GM19238 (cell line): ENCODE results near the gene IL1A.

ENCODE experiments used
- DNase-seq: peaks from one replicate; pipeline ENCODE4 v3.0.0; 2011; ENCODE audit warnings: low spot score; ENCODE audit not compliant: insufficient read length

Gene IL1A

DNA sequence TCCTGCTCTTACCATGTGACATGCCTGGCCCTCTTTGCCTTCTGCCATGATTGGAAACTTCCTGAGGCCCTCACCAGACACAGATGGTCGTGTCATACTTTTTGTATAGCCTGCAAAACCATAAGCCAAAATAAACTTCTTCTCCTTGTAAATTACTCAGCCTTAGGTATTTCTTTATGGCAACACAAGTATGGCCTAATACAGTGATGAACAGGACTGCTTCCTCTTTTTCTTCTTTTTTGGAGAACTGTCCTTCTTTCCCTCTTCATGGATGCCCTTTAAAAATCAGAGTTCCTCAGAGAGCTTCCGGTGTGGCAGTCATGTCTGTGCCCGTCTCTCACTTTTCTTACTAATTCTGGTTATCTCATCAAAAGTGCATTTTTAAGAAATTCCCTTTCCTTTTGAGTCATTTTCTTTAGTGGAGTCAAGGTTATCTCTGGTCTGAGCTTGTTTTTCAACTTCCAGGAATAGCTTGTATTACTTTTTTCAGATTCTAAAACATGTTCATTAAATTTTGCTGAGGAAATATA, 9.2 kb upstream of the IL1A start:
- DNase-seq, result no peak

DNA sequence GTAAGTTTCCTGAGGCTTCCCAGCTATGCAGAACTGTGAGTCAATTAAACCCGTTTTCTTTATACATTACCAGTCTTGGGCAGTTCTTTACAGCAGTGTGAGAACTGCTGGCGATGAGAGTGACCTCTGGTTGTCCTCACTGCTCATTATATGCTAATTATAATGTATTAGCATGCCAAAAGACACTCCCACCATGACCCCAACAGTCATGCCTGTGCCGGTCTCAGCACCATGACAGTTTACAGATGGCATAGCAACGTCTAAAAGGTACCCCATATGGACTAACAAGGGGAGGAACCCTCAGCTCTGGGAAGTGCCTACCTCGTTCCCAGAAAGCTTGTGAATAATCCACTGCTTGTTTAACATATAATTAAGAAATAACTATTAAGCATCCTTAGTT, 8.1 kb upstream of the IL1A start:
- no peak for DNase-seq

DNA sequence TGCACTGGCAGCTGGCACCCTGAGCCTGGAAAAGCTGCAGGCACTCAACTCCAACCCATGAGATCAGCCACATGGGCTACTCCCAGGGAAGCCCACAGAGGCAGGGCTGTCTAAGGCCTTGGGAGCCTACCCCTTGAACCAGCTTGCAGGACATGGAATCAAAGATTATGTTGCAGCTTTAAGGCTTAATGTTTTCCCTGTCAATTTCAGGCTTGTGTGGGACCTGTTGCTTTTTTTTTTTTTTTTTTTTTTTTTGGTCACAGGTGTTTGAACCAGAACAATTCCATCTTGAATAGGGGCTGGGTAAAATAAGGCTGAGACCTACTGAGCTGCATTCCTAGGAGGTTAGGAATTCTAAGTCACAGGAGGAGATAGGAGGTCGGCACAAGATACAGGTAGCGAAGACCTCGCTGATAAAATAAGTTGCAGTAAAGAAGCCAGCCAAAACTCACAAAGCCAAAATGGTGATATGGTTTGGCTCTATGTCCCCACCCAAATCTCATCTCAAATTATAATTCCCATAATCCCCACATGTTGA, 7.5 kb upstream of the IL1A start:
- no peak for DNase-seq

DNA sequence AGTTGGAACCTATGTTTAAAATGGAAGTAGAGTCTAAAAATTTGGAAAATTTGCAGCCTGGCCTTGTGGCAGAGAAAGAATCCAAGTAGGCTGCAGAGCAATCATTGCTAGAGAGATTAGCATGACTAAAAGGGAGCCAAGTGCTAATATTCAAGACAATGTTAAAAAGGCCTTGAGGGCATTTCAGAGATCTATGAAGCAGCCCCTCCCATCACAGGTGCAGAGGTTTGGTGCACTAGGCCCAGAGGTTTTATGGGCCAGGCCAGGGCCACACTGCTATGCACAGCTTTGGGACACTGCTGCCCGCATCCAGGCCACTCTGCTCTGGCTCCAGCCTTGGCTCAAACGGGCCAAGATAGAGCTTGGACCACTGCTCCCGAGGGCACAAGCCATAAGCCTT, 6.7 kb upstream of the IL1A start:
- DNase-seq, result no peak

DNA sequence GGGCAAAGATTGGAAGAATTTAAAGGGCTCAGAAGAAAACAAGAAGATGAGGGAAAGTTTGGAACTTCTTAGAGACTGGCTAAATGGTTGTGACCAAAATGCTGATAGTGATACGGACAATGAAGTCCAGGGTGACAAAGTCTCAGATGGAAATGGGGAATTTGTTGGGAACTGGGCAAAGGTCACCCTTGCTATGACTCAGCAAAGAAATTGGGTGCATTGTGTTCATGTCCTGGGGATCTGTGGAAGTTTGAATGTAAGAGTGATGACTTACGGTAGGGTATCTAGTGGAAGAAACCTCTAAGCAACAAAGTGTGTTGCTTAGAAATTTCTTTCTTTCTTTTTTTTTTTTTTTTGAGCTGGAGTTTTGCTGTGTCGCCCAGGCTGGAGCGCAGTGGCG, 6.0 kb upstream of the IL1A start:
- DNase-seq, result no peak

DNA sequence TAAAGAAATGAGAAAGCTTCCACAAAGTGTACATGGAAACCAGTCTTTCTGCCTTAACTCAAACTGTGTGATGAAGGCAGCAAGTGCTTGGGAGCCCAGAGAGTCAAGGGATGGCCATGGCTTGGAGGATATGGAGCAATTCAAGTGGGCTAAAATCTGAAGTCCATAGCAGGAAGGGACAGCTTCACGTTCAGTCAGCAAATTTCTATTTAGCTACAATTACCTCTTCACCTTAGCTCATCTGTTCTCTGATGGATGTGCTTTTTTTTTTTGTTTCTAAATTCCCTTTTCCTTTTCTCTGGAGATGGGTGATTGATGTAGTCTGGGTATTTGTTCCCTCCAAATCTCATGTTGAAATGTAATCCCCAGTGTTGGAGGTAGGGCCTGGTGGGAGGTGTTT, 4.9 kb upstream of the IL1A start:
- no peak for DNase-seq

DNA sequence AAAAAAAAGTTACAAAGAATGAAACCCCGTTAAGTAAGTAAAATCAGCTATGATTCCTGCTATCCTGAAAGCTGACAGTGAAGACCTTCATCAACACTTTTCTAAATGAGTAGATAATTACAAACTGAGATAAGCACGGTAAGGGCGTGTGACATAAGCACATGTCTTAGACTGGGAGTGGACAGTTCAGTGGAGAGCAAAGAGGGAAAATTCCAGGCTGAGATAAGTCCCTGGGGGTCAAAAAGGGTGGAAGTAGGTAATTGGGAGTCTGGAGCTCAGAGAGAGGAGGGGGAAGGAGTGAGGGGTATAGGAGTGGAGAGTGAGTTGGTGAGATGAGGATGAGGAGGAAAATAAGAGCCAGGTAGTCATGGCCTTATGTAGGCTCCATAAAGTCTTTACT, 4.4 kb upstream of the IL1A start:
- DNase-seq, result no peak

DNA sequence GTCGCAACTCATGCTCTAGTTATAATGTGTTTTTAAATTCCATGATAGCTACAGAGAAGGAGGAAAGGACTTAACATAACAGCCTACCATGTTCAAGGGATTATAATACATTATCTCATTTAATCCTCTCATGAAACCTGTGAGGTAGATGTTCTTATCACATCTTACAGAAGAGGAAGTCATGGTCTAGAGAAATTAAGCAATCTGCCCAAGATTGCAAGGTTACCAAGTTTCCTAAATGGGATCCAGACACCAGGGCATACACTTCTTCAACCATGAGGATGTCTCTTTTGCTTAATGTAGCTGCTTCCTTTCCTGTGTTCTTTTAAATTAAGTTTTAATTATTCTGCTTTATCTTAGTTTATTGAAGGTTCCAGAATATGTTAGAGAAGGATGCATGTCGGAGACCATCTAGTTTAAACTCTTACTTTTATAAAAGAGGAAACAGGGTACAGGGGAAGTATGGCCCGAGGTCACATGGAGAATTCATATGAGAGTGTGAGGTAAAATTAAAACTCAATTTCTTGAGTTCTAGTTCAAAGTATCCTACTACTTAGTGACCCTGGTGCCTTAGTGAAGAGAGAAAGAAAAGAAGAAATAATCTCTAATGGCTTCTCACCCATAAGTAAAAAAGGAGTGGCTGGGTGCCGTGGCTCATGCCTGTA, 3.6 kb upstream of the IL1A start:
- DNase-seq, result no peak

DNA sequence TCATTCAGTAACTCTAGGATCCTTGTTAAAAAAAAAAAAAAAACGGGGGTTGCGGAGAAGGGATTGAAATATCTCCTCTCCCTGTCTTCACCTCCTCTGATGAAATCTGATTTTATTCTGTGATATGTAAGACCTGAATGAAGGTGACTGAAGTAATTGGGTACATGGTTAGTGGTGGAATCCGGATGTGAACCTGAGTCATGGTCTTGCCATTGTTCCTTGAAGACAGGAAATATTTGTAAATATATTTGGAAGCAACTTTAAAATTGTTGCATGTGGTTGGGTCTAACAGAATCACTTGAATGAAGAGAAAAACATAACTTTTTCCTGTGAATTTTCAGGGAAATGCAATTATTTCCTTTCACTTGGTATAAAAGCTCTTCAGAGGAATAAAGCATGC, 3.0 kb upstream of the IL1A start:
- DNase-seq, result no peak

DNA sequence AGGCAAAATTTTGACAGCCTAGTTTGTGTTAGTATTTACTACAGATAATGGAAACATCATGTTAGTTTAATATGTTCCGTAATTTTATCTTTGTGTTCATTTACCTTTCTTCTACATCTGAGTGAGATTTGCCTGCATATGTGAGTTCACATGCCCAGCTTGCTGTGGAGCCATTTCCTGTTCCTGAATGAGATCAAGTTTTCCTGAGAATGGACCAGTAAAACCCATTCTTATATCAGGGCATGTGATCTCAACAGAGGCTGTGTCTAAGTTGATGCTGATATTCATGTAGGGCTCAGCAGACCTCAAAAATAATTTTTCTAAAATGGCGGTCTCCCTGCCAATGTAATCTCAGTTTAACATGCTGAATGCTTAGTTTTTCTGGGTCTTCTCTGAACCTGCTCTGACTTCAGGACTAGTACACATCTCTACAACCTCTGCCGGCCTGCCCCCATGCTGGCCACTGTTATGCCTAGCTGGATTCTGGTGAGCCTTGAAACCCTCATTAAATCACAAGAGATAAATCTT, 1.0 kb downstream of the IL1A start:
- no peak for DNase-seq

DNA sequence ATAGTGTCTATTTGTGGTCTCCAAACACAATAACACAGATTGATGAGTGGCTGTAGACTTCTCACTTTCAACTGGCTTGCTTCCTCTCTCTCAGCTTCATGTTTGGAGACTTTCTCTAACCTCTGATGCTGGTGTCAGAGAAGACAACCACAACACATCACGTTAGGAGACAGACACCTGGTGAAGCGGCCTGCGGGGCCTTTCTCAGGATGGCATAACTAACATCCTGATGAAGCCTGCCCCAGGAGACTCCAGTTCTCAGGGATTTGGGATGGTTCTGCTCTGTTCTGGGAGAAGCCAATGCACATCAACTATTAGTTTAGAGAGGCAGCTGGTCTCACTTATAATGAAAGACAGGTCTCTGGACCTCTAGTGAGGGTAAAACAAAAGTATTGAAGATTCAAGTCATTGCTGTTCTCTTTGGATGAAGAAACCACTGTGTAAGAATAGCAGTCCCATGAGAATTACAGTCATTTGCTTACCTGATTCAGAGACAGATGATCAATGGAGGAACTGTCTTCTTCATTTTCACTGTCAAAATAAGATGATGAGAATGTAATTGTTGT, 2.0 kb downstream of the IL1A start:
- DNase-seq, result no peak

DNA sequence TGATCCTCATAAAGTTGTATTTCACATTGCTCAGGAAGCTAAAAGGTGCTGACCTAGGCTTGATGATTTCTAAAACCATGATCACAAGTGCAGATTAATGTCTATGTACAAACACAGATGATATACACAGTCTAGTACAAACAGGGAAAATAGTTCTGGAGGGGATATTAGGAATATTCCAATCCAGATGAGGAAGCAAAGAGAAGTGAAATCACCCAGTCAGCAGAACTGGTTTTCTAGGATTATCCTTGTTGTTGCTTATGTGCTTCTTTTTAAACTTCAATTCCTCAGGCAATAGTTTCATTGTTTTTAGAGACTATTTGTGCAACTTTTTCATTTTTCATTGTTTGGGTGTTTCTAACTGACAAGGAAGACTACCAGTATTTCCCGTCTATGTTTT, 4.7 kb downstream of the IL1A start:
- DNase-seq, result no peak

DNA sequence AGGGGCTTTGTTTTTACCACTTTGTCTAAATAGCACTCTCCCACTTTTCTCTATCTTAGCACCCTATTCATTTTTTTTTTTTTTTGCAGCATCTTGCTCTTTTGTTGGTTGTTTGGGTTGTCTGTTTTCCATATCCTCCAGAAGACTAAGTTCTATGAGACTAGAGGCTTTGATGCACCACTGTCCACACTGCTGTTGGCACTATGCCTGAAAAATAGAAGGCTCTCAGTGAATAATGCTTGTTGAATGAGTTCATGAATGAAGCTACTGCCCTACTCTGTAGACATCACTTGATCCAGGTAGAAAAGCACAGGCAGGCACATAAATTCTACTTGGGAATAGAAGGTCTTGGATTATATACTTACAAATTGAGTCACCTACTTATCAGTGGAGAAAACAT, 7.3 kb downstream of the IL1A start:
- no peak for DNase-seq

DNA sequence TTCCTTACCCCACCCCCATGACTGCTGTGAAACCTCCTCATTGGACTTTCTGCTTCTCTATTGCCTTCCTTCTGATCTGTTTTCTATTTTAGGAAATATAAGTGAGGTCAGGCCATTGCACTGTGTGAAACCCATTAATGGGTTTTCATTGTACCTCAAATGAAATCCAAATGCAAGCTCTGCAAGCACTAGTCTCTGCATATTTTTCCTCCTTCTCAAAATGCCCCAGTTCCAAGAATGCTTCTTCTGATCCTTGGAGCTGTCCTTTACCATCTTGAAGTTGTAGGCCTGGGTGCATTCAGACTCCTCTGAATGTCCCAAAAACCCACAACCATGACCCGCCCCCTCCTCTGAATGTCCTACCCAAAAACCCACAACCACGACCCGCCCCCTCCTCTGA, 8.2 kb downstream of the IL1A start:
- no peak for DNase-seq

DNA sequence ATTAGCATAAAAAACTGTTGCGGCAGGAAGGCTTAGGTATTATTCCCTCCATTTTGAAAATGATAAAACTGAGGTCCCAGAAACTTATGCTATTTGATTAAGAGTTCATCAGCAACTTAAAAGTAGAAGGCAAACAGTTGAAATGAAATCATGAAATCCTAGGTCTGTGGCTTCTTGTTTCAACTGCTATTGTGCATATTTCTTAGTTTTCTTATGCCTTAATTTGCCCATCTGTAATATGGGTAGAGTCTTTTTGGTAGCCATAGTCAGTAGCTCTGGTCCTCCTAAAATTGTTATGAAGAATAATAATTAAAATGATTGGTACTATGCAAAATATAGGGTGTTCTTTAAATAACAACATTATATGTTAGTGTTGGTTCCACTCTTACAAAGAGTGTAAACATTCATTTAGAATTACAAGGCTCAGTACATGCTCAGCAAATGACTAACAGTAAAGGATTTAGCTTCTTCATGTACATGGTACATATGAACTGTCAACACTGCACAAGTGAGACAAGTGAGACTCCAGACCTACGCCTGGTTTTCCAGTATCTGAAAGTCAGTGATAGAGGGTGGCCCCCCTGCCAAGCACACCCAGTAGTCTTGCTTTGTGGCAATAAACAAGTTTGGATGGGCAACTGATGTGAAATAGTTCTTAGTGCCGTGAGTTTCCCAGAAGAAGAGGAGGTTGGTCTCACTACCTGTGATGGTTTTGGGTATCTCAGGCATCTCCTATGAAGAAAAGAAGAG, 9.6 kb downstream of the IL1A start:
- DNase-seq, result no peak

DNA sequence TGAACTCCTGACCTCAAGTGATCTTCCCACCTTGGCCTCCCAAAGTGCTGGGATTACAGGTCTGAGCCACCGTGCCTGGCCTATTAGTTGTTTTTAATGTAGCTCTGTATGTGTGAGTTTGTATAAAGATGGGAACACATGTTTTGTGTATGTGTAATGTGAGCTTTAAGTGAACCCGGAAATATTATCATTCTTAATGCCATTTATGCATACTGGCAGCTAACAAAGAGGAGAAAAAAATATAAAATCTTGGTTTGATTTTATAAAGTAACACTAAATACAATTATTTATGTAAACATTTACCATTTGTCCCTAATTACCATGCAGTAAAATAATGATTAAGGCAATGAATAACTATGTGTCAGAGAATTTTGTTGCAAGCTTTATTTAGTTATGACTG, 10.7 kb downstream of the IL1A start:
- no peak for DNase-seq

DNA sequence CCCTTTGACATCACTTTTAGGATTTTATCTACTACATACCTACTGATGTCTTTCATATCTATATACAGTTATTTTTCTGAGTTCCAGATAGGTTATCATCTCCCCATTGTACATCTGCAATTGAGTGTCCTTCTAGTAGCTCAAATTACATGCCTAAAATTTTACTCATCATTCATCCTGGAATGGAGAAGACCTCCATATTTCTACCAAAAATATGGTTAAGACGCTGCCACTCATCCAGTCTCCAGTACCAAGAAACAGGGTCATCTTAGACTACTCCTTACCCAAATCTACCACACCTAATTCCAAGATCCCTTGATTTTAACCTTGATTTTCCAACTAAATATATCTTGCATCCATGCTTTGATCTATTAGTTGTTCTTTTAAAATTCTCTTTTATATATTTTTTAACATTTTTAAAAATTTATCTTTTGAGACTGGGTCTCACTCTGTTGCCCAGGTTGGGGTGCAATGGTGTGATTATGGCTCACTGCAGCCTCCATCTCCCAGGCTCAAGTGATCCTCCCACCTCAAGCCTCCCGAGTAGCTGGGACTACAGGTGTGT, 11.3 kb downstream of the IL1A start:
- no peak for DNase-seq

DNA sequence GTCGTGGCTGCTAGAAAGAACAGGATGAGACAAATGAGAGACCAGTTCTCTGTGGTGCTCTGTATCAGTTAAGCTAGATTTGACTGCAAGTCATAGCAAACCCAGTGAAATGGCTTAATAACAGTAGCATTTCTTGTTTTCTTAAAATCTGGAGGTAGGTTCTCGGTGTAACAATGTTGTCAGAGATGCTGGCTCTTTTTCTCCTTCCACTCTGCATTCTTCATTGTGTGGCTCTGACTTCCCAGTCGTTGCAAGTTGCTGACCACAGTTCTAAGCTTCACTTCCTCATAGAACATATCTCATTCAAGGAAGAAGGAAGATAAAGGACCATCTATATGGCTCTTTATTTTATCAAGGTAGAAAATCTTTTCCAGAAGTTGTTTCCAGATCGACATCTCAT, 12.0 kb downstream of the IL1A start:
- no peak for DNase-seq

DNA sequence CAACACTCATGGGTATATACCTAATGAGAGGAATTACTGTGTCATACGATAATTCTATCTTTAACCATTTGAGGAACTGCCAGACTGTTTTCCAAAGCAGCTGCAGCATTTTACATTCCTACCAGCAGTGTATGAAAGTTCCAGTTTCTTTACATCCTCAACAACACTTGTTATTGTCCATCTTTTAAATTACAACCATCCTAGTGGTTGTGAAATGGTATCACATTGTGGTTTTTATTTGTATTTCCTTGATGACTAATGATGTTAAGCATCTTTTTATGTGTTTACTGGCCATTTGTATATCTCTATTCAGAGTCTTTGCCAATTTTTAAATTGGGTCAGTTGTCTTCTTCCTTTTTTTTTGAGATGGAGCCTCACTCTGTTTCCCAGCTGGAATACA, 15.9 kb downstream of the IL1A start:
- no peak for DNase-seq

DNA sequence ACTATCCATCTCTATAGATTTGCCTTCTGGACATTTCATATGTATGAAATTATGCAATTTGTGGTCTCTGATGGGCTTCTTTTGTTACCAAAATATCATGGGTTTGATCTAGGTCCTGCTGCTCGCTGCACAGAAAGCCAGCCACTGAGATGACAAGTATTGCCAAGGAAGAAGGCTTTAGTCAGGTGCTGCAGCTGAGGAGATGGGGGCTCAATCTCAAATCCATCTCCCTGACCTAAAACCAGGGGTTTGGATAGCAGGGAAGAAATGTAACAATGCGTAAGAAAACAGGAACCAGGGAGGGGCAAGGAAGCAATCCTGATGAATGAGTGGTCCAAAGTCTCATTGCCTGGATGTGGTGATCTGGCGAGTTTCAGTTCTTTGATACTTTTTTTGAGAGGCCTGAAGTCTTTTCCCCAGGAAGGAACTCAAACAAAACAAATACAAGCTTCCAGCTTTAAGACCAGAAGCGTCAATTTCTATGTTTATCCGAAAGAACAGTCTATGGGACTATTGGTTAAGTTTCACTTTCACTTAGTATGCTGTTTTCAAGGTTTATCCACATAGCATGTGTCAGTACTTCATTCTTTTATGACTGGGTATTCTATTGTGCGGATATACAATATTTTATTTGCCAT, 16.5 kb downstream of the IL1A start:
- DNase-seq, result no peak

DNA sequence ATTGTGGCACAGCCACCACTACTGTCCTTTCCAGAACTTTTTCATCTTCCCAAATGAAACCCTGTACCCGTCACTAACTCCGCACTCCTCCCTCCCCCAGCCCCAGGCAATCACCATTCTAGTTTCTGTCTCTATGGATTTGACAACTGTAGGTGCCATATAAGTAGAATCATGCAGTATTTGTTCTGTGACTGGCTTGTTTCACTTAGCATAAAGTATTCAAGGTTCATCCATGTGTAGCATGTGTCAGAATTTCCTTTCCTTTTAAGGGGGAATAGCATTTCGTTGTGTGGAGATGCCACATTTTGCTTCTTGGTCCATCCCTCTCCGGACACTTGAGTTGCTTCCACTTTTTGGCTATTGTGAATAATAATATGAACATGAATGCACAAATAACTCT, 19.0 kb downstream of the IL1A start:
- no peak for DNase-seq
